ENCODE measurements around the gene ROR2. TPM values are rescaled to one million over a fixed set of nuclear protein-coding genes. Genes with fewer than 3 reads are reported as not detected.

Gene ROR2
- total RNA-seq, 1 donor from 2014 or later, result under 0.01 TPM

DNA sequence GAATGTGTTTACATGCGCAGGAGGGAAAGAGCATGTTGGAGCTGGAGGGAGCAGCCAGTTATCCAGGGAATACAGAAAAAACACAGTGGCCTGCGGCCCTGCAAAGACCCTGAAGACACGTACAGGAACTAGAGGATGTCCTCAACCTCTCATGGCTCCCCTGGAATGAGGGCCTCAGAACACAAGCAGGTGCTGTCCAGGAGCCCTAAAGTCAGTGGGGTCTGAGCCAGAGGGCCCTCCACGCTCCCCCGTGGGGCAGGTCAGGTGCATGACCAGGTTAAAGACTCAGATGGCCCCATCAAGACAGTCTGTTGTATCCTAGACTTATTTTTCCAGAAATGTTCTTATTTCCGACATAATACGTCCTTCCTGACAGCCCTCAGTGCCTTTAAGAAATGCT lies 106.9 kb downstream of the ROR2 start:
- DNase-seq (ENCODE audit: low read depth in 2 of 2), result no peak

- DNase-seq (ENCODE audit: low read depth in 2 of 2), result no peak
Measured at GRCh38 chr9:91842358-91843049, 107.5 kb downstream of the ROR2 start.

DNA sequence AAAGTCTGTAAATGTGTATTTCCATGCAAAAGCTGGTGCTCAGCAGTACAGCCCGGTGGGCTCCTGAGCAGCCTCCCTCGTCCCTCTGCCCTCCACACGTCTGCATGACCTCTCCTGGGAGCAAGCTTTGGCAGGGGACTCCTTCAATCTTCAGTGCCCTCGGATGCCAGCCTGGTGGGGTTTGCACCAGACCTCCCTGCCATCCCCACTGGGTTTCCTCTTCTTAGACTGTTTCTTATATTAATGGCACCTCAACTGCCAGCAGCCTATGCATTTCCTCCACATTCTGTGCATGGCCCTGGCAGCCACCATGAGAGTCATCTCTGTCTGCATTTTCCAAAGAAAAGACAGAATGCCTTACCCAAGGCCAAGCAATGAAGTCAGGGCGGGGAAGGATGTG lies 108.4 kb downstream of the ROR2 start:
- DNase-seq (ENCODE audit: low read depth in 2 of 2), result no peak

- DNase-seq (ENCODE audit: low read depth in 2 of 2), result no peak
Measured at GRCh38 chr9:91840882-91841281, 109.1 kb downstream of the ROR2 start.

DNA sequence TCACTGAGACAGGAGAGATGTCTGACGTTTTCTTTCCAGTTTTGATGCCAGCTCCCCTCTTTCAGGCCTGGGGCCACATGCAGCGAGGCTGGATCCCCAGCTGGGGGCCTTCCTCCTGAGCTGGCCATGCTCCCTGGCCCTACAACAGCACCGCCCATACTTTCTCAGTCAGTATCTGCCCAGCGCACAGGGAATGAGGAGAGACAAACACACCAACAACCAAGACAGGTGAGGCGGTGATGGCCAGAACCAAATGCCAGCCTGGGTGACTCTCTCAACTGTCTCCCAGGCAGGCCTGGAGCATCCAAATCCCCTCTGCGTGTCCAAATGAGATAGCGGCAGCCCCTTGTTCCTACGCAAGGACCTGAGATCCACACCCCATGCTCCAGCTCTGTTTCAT lies 109.6 kb downstream of the ROR2 start:
- no peak for DNase-seq (ENCODE audit: low read depth in 2 of 2)

DNA sequence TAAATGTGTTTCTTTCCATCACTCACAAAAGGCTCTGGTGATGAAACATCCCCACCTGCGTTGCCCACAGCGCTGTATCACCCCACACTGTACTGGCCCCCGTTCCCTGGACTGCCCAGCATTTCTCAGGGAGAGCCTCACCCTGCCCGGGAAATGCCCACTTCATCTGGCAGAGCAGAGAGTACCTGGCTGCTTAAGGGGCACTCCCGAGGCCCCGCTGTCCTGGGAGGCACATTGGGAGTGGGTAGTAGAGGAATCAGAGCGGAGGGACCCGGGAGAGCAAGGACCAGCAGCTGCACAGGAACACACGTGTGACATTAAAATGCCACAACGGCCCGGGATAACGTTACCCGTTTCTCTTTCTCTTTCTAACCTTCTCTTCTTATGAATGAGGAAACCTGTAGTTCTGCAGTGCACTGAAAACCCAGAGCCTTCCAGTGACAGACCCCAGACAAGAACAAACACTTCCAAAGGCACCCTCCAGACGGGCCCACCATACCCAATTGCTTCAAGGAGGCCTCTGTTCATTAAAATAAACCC lies 110.0 kb downstream of the ROR2 start:
- DNase-seq (ENCODE audit: low read depth in 2 of 2), result no peak

DNA sequence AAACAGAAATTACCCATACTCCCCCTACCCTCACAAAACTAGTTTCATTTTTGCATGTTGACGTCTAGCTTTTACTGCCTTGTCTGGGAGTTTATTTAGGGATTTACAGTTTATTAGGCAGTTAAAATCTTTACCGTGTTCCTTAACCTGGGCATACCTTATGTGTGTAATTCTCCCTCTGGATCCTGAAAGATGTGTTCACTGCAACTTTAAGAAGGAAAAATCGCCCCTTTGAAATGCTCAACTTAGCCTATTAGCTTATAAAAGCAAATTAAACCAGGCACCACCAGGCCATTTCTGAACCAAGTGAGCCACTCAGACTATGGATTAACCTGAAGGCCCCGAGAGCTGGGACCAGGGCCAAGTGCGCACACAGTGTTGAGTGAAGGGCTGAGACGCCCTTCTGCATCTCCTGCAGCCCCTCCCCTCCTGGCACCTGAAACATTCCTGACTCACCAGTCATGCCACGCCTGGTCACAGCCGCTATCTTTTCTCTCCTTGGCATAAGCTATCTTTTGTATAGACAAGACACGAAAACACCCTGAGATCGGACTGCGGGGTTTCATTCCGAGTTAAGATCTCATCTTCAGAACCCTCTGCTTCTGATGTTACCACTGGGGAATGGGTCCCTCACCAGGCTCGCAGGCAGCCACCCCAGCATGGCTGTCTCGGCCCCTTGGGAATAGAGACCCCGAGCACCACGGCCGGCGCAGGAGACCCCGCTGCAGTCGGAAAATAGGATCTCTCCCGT lies 111.9 kb downstream of the ROR2 start:
- DNase-seq (ENCODE audit: low read depth in 2 of 2), result no peak

DNA sequence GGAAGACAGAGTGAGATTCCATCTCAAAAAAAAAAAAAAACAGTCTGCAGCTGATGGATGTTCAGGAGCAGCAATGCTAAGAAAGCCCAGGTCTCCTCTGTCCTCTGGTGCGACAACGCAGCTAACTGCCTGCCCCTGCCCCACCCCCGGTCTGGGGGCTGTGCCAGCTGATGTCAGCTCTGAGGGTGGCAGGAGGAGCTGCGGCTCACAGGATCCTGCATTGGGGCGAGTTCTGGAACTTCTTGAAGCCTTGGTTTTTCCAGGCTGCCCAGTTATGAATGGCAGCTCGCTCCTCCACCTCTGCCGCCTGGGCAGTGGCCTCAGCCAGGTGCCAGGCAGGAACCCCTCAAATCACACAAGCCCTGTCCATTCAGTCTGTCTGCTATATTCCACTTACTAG lies 113.5 kb downstream of the ROR2 start:
- no peak for DNase-seq (ENCODE audit: low read depth in 2 of 2)

DNA sequence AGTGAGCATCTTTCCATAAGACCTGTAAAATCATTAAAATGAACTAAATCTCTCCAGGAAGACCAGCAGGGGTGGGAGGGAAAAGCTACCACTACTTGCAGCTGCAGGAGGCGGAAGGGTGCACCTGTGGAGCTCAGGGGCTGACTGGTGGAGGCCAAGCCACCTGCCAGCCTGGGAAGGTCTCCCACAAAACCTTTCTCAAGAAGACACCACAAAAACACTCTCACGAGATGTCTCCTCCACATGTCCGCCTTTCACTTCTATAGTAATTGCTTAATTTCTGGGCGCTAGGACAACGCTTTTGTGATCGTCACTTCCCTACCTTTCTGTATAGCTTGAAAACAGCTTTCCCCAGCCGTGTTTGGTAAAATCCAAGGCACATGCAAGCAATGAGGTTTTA lies 114.4 kb downstream of the ROR2 start:
- DNase-seq (ENCODE audit: low read depth in 2 of 2), result no peak

GRCh38 chr9:91835216-91835615 lies 114.8 kb downstream of the ROR2 start:
- no peak for DNase-seq (ENCODE audit: low read depth in 2 of 2)

GRCh38 chr9:91834740-91835139 lies 115.3 kb downstream of the ROR2 start:
- no peak for DNase-seq (ENCODE audit: low read depth in 2 of 2)

GRCh38 chr9:91833878-91834255 lies 116.2 kb downstream of the ROR2 start:
- no peak for DNase-seq (ENCODE audit: low read depth in 2 of 2)

GRCh38 chr9:91833096-91833877 lies 116.7 kb downstream of the ROR2 start:
- no peak for DNase-seq (ENCODE audit: low read depth in 2 of 2)

GRCh38 chr9:91832322-91832721 lies 117.7 kb downstream of the ROR2 start:
- no peak for DNase-seq (ENCODE audit: low read depth in 2 of 2)

GRCh38 chr9:91825866-91826265 lies 124.2 kb downstream of the ROR2 start:
- no peak for DNase-seq (ENCODE audit: low read depth in 2 of 2)

DNA sequence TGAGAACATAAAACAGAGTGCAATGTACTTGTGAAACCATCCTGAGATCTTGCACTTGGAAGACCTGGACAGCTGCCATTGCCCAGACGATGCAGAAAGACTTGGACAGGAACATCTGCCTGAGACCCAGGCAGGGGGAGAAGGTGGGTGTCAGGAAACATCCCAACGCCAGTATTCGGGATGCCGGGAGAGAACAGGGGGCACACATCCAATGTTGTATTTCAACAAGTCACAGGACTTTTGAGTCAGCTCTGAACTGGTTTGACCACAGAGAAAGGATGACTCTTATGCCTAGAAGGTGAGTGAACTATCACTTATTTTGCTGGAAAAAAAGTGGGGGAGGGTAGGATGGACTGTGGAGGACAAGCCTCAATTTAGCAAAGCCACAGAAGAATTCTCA lies 124.6 kb downstream of the ROR2 start:
- no peak for DNase-seq (ENCODE audit: low read depth in 2 of 2)

DNA sequence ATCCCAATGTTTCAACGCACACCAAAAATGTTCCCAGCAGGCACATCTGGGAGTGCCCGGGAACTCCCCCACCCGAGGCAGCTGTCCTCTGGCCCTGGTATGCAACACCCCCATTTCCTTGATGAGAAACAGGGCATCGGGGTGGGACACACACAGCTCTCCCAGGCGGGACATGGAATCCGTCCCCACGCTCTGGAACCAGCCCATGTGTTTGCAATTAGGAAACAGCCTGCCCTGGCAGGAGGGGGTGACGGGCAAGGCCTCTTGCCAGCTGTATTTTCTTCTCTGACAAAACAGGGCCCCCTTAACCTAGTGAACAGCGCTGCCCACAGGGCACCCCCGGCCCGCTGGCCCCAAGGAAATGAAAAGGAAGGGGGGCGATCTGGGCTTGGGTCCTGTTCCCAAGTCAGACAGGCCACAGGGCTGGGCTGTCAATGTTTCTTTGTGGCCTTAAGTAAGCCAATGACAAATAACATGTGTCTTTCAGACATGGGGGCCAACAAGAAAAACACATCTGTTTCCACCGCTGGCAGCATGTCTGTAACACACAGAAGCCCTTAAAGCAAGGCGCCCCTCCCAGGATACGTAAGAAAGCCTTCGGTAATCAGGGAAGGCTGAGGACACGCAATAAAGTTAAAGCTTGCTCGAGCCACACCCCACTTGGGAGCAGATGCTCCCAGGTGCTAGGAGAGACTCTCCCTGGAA lies 125.3 kb downstream of the ROR2 start:
- no peak for DNase-seq (ENCODE audit: low read depth in 2 of 2)

GRCh38 chr9:91824151-91824550 lies 125.9 kb downstream of the ROR2 start:
- no peak for DNase-seq (ENCODE audit: low read depth in 2 of 2)

DNA sequence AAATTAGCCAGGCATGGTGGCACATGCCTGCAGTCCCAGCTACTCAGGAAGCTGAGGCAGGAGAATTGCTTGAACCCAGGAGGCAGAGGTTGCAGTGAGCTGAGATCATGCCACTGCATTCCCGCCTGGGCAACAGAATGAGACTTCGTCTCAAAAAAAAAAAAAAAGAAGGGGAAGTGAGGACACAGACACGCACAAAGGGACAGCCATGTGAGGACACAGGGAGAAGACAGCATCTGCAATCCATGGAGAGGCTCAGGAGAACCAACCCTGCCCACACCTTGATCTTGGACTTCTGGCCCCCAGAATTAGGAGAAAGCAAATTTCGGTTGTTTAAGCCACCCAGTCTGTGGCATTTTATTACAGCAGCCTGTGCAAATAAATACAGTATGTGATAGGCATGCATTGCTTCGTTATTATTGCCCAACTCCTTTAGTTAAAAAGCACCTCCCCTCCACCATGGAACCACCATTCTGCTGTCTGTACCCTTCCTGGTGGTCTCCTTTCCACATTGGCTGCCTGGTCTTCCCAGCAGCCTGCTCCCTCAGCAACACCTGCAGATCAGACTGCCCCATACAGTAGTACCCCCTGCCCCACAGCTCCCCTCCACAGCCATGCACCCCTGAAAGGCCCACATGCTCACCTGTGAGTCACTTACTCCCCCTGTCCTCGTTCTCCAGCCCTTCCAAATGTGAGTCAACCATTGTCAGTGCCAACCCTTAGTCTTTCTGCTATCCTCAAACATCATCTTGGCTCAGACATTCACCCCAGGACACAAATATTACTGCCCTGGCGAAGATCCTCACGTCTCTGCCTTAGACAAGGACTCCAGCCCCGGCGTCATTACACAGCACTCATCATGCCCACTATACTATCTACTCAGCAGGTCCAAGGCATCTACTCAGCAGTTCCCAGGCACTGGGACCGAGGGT lies 128.8 kb downstream of the ROR2 start:
- DNase-seq (ENCODE audit: low read depth in 2 of 2), result no peak

GRCh38 chr9:91820126-91820750 lies 129.8 kb downstream of the ROR2 start:
- no peak for DNase-seq (ENCODE audit: low read depth in 2 of 2)

All from lung microvascular endothelial cell (primary cell).